Cortex of kidney (tissue), 1 donor: ENCODE data around the gene E2F3.
"Not testable (repeated sequence)": the region's sequence is repeated elsewhere in the genome, so short reads cannot be mapped to it uniquely, and the experiment has no call there.

Experiments used
- DNase-seq: peaks from one replicate; lab custom pipeline; 2025; lab: John Stamatoyannopoulos, UW

Gene E2F3

DNA sequence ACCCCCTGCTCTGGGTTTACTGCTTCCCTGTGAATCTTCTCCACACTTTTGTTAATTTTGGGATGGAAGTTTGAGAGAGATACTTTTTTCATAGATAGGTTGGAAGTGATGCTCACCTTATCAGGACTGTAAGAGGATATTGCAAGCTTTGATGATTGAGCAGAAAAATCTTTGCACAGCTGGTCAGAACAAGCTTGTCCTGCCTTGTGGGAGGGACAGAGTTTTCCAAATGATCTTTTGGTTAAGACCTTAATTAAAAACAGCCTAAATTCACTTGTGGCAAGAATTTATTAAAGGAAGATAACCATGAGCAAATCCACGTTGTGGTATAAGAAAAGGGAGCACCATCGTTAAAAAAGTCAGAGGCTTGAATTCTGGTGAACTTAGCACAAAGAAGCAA is 32.2 kb downstream of the E2F3 start:
- DNase-seq, result no peak

- DNase-seq, result no peak
These were observed 33.1 kb downstream of the E2F3 start for GRCh38 chr6:20434766-20435165.

DNA sequence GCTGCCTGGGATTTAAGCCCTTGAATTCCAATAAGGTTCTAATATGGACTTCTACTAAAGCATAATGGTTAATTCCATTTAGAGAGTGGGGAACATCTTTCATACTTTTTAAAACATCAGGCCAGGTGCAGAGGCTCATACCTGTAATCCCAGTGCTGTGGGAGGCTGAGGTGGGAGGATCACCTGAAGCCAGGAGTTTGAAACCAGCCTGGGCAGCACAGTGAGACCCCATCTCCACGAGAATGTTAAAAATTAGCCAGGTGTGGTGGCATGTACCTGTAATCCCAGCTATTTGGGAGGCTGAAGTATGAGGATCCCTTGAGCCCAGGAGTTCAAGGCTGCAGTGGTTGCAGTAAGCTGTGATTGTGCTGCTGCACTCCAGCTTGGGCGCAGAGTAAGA is 35.0 kb downstream of the E2F3 start:
- DNase-seq, result no peak

DNA sequence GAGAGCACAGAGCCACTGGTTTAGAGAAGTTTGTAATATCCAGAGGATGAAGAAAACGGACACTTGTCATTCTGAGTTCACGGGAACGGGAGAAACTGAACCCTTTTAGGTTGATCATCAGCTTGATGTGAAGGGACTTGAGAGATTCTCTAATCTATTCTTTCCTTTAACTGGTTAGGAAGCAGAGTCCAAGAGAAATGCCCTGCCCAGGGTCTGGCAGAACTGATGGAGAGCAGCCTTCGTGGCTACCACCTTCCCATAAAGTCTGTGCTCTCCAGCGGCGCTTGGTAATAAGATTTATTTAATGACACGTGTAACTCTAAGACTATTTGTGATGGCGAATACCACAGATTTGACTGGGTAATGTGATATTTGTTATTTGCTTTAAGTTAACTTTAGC is 36.0 kb downstream of the E2F3 start:
- DNase-seq, result no peak

DNA sequence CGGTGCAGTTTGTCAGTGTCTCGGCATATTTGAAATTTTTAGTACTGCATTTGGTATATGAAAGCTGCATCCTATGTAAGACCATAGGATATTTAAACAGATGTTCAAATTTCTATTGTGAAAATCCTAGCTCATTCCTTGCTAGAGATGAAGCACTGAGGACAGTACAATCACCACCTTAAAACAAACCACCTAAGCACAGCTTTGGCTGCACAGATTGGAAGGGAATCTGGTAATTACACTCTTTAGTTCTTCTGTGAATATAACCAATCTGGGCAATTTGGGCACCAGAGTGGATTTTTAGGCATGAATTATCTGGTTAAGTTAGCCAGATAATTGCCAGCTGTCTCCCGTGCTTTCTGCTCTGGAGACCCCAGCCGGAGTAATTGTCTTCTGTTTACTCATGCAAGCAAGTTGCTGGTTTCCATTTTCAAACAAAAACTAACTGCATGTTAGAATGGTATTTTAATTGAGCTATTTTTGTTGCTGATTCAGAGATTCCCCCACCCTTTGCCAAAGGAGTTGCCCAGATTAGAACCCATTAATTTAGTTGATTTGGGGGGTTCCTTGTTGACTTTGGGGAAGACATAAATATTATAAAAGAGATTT is 36.9 kb downstream of the E2F3 start:
- no peak for DNase-seq

- DNase-seq, result no peak
These were observed 37.9 kb downstream of the E2F3 start for GRCh38 chr6:20439558-20439957.

DNA sequence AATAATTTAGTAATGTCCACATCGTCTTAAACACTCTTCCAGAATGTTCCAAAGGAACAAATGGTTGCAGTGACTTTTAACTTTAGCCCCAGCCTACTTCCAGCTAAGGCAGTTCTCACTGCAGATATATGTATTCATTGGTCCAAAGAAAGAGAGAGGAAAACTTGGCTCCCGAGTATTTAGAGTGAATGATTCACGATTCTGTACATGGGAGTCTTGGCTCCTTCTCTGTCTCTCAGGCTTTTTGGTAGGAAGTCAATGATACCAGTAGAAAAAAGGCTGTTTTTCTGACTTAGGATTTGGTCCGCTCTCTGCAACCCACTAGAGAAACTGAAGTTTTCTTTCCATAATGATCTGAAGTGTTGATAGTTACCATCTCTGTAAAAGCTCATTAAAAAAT is 38.6 kb downstream of the E2F3 start:
- no peak for DNase-seq

DNA sequence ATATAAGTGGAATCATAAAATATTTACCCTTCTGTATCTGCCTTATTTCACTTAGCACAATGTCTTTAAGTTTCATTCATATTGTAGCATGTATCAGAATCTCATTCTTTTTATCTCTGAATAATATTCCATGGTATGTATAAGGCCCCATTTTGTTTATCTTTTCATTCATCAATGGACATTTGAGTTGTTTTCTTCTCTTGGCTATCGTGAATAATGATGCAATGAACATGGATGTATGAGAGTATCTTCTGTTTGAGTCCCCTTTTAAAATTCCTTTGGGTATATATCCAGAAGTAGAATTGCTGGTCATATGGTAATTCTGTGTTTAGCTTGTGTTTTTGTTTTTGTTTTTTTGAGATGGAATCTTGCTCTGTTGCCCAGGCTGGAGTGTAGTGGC is 39.6 kb downstream of the E2F3 start:
- DNase-seq, result no peak

- DNase-seq, result no peak
These were observed 40.2 kb downstream of the E2F3 start for GRCh38 chr6:20441921-20442320.

DNA sequence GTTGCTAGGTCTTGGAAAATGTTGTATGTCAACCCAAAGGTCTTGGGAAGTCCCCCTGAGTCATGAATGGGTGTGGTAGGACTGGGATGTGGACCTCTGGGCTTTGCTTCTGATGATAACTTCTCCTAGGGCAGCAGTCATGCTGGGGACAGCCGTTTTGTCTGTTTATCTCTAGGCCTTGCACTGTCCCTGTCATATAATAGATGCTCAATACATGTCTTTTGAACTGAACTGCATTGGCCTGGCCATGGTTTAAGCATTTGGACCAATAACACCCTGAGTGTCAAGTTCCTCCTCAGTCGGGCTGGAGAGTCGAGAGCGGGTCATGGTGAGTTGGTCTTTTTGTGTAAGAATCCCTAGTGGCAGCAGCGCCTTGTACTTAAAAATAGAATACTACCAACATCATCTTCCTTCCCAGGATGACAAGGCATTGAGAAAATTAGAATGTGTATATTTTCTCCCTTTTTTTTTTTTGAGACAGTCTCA is 43.1 kb downstream of the E2F3 start:
- no peak for DNase-seq

DNA sequence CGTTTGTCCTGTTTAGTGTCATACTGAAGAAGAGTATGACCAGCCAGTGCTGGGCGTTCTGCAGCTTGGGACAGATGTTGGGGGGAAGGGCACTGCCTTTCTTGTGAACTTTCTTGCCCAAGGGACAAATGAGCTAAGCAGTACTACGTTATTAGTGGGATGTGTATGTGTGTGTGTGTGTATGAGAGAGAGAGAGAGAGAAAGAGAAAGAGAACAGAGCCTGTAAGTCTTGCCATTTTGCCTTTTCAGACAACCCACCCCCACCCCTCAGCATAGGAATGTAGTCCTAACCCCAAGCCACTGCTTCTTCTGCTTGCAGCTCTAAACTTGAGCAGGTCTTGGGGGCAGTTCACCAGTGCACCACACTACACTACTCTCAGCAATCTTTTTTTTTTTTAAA is 45.5 kb downstream of the E2F3 start:
- DNase-seq, result no peak

- no peak for DNase-seq
These were observed 46.0 kb downstream of the E2F3 start for GRCh38 chr6:20447581-20448132.

DNA sequence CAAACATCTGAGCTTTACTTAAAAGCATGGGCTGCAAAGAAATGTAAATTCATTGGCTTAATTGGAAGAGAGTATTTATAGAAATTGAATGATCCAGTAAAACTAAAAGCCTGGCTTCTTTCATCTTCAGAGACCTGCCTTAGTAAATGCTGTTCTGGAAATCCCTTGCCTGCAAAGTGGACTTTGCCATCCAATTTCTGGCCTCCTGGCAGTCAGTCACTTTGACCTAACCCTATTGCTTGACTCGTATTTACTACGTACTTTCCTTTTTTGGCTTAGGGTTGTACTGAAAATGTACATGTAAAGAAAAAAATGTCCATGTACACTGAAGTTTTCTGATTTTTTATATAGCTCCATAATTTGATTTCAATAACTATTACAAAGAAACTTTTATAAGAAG is 47.1 kb downstream of the E2F3 start:
- no peak for DNase-seq

DNA sequence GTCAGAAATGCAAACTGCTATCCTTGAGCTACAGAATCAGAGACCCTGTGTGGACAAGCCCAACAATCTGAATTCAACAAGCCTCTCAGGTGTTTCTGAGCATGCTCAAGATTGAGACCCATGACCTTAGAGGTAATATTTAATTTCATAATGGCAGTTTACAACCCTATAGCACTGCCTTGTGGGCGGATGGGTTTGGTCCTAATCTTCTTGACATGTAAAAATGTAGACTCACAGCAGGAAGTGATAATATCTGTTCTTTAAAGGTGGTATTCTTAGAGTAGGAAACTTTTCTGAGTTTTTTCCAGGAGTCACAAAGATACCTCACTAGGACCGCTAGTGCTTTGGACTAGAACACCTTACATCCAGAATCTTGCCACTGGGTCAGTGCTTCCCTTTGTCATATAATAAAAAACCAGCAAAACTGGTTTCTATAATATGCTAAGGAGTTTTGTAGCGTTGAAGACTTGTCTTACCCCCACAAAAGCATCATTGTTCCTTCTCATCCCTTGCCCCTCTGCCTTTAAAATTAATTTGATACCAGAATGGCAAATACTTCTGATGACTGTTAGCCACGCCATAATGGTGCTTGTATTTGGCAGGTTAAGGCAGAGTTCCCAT is 52.6 kb downstream of the E2F3 start:
- DNase-seq, result no peak

DNA sequence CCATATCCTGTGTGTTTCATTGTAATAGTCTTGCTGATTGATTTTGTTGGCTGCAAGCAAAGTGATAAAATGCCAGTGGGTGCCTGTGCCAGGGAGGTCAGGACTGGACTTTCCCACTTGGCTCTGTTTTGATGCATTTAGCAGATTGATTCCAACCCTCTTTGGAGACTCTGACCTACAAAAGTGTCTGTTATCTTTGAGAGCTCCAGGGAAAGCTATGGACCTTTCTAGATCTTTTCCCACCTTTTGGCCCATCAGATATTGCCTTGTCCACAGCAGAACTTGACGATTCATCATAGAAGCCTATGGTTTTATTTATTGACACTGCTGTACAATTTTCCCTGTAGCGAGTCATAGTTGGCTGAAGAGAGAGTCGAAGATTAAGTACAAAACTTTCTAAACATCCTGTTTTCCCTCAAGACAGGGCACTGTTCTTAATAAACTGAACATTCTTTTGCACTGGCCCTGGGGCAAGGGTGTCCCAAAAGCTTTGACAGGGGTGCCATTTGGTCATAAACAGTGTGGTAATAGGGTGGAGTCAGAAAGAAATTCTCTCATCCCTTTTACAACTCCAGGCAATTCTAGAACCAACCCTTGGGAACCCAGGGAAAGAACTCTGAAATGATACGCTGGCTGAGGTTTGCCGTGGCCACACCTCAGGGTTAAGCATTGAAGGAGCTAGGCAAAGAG is 53.7 kb downstream of the E2F3 start:
- no peak for DNase-seq

DNA sequence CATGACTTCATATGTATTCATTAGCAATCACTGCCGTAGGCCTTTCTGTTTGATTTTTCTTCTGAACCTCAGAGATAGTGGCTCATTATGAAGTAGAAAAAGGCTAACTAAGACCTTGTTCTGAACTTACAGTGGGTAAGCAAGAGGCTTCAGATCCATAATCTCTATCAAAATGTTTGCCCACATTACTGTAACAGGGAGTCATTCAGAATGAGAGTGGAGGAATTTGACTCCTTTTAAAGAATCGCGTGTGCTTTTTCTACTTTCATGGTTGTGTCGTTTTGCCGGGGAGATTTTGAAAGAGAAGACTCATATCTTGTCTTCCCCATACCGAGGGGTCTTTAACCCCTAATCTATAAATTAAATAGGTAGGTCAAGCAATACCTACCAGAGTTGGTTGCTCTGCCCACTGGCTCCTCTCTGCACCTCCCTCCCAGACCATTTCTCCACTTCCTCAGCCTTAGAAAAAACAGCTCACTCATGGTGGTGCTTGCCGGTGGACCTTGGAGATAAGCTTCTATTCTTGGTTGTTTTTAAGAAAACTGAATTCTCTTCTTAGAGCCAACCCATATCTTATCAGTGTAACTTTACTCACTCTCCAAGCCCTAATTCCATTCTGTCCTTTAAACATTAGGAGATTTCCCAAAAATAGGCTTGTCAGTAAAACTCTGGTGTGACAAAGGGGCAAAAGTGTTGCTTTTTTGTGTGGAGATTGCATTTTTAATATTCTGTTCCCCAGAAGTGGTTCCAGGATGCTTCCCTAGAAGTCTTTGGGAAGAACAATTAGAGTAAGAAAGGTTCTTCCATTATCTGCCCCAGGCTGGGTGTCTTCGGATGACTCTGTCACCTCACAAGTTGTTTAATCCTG is 56.6 kb downstream of the E2F3 start:
- DNase-seq, result no peak

- DNase-seq, result no peak
These were observed 58.0 kb downstream of the E2F3 start for GRCh38 chr6:20459682-20460081.

- DNase-seq, result no peak
These were observed 59.9 kb downstream of the E2F3 start for GRCh38 chr6:20461576-20461975.

- no peak for DNase-seq
These were observed 61.7 kb downstream of the E2F3 start for GRCh38 chr6:20463396-20463795.

- DNase-seq, result no peak
These were observed 62.4 kb downstream of the E2F3 start for GRCh38 chr6:20464041-20464440.

DNA sequence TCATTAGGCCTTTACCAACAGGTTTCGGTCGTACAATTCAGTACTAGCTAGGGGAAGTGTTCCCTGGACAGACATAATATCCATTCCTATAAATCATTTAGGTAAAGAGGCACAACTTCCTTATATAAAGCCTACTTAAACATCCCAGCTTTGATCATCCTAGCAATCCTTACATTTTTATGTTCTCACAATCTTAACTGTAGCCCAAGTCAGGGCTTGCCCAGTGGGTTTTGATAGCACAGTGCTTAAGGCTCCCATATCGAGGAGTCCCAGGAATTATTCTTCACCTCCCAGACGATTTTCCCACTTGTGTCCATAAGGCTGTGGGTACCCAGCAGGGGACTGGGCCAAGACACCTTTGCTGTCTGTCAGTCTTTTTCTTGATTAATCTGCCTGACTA is 63.2 kb downstream of the E2F3 start:
- no peak for DNase-seq

GRCh38 chr6:20465616-20466015 is 63.9 kb downstream of the E2F3 start:
- DNase-seq, result not testable (repeated sequence)
